SK-N-SH (cell line): ENCODE results near the gene FBXO36. TPM values are rescaled to one million over a fixed set of nuclear protein-coding genes. Genes with fewer than 3 reads are reported as not detected.

Experiments
- CTCF ChIA-PET: fragments of 300-600, 350-600 bp; formaldehyde crosslinking; extraction: SDS; loops from one replicate; lab custom pipeline; 2021; lab: Yijun Ruan, JAX
- POLR2A ChIA-PET: fragments of 350-600 bp; sonication (Branson Sonifier 250); formaldehyde crosslinking; extraction: SDS; loops from one replicate; lab custom pipeline; 2020; ENCODE audit warnings: antibody characterized with exemption, inconsistent platforms; lab: Yijun Ruan, JAX
- DNase-seq: peaks from one replicate; pipeline ENCODE4 v3.0.0; 2012
- H2AFZ ChIP-seq: fragments of 200-600 bp; sonication (generic); 2 replicates; pipeline ENCODE4 v1.8.1; 2016; ENCODE audit warnings: antibody characterized with exemption, mild to moderate bottlenecking, low read depth
- H3F3A ChIP-seq: fragments of 200-600 bp; sonication (generic); replicated peaks from 2 replicates; pipeline ENCODE3; 2016; ENCODE audit warnings: antibody characterized with exemption, mild to moderate bottlenecking; ENCODE audit not compliant: insufficient read depth
- H3K27ac ChIP-seq, 2 experiments: fragments of 200-500 bp in 1 of 2; fragments of 200-600 bp in 1 of 2; sonication (Bioruptor generic) in 1 of 2; sonication (generic), shearing (Covaris generic) in 1 of 2; 2 replicates each; pipeline versions ENCODE4 v1.5.1 to v1.6.1; 2014 to 2016; ENCODE audit warnings: low read depth in 2 of 2, inconsistent platforms in 1 of 2, low read length in 1 of 2, mild to moderate bottlenecking in 1 of 2, mixed read lengths in 1 of 2
- H3K27me3 ChIP-seq: fragments of 200-600 bp; sonication (generic), shearing (Covaris generic); 2 replicates; pipeline ENCODE4 v1.6.1; 2016; ENCODE audit warnings: mixed run types; ENCODE audit not compliant: insufficient read depth
- H3K36me3 ChIP-seq, 2 experiments: fragments of 200-500 bp in 1 of 2; fragments of 200-600 bp in 1 of 2; sonication (Bioruptor generic) in 1 of 2; sonication (generic) in 1 of 2; replicated peaks in 1 of 2; 2 replicates each; pipeline versions ENCODE3 to v1.5.1; 2014 to 2016; ENCODE audit warnings: low read length in 1 of 2, mild to moderate bottlenecking in 1 of 2; ENCODE audit not compliant: insufficient read depth in 2 of 2, control insufficient read depth in 1 of 2
- H3K4me1 ChIP-seq, 2 experiments: fragments of 200-500 bp in 1 of 2; fragments of 200-600 bp in 1 of 2; sonication (Bioruptor generic) in 1 of 2; sonication (generic), shearing (Covaris generic) in 1 of 2; 2 replicates each; pipeline versions ENCODE4 v1.5.1 to v1.6.1; 2014 to 2016; ENCODE audit warnings: low read depth in 1 of 2, low read length in 1 of 2, mixed run types in 1 of 2; ENCODE audit not compliant: insufficient read depth in 2 of 2, control insufficient read depth in 1 of 2
- H3K4me2 ChIP-seq: fragments of 200-600 bp; sonication (generic), shearing (Covaris generic); 2 replicates; pipeline ENCODE4 v1.6.1; 2017; ENCODE audit warnings: mixed run types
- H3K4me3 ChIP-seq, 2 experiments: fragments of 200-500 bp in 1 of 2; fragments of 200-600 bp in 1 of 2; sonication (Bioruptor generic) in 1 of 2; sonication (generic), shearing (Covaris generic) in 1 of 2; 2 replicates each; pipeline versions ENCODE4 v1.5.1 to v1.8.1; 2014 to 2016; ENCODE audit warnings: low read depth in 2 of 2, inconsistent platforms in 1 of 2, low read length in 1 of 2, mild to moderate bottlenecking in 1 of 2, mixed read lengths in 1 of 2, moderate library complexity in 1 of 2
- H3K79me2 ChIP-seq: fragments of 200-600 bp; sonication (generic); 2 replicates; pipeline ENCODE4 v1.8.1; 2017; ENCODE audit warnings: mild to moderate bottlenecking; ENCODE audit not compliant: insufficient read depth
- H3K9ac ChIP-seq: fragments of 200-600 bp; sonication (generic); 2 replicates; pipeline ENCODE4 v1.6.1; 2017; ENCODE audit warnings: mixed run types
- H3K9me2 ChIP-seq: fragments of 200-600 bp; sonication (generic); 2 replicates; pipeline ENCODE4 v1.6.1; 2017; ENCODE audit warnings: mixed run types
- H3K9me3 ChIP-seq: fragments of 200-600 bp; sonication (generic); 2 replicates; pipeline ENCODE4 v1.6.1; 2017; ENCODE audit warnings: mixed run types, mild to moderate bottlenecking, moderate library complexity
- H4K20me1 ChIP-seq: fragments of 200-600 bp; sonication (generic); 2 replicates; pipeline ENCODE4 v1.6.1; 2017; ENCODE audit warnings: mild to moderate bottlenecking, mixed run types; ENCODE audit not compliant: insufficient read depth
- ELF1 ChIP-seq: IDR thresholded peaks from 2 replicates; pipeline ENCODE4 v1.4.0; 2012
- EP300 ChIP-seq, 2 experiments: IDR thresholded peaks; 2 replicates each; pipeline versions ENCODE4 v1.4.0 to v1.6.1; 2012; ENCODE audit warnings: borderline replicate concordance in 1 of 2, low read depth in 1 of 2, low read length in 1 of 2
- FOSL2 ChIP-seq: IDR thresholded peaks from 2 replicates; pipeline ENCODE4 v1.4.0; 2012; ENCODE audit warnings: low read depth, mild to moderate bottlenecking, moderate library complexity, borderline replicate concordance
- FOXJ3 ChIP-seq: sonication (generic); formaldehyde crosslinking; IDR thresholded peaks from 2 replicates; pipeline ENCODE4 v1.5.1; 2020; ENCODE audit warnings: mild to moderate bottlenecking, missing genetic modification reagents
- FOXM1 ChIP-seq: IDR thresholded peaks from 2 replicates; pipeline ENCODE4 v1.4.0; 2012; ENCODE audit warnings: low read depth, mild to moderate bottlenecking
- IRF3 ChIP-seq: fragments of 150-350 bp; IDR thresholded peaks from 2 replicates; pipeline ENCODE4 v1.6.1; 2016; ENCODE audit warnings: mild to moderate bottlenecking, low read depth, low read length
- MAX ChIP-seq: IDR thresholded peaks from 2 replicates; pipeline ENCODE4 v1.4.0; 2012; ENCODE audit warnings: low read depth
- PBX3 ChIP-seq: IDR thresholded peaks from 2 replicates; pipeline ENCODE4; 2012
- POLR2AphosphoS5 ChIP-seq: IDR thresholded peaks from 2 replicates; pipeline ENCODE4 v1.6.1; 2012; ENCODE audit warnings: low read depth, low read length
- RAD21 ChIP-seq: IDR thresholded peaks from 2 replicates; pipeline ENCODE4 v1.6.1; 2012; ENCODE audit warnings: mild to moderate bottlenecking, low read length
- RFX5 ChIP-seq: IDR thresholded peaks from 2 replicates; pipeline ENCODE4 v1.6.1; 2012; ENCODE audit warnings: mild to moderate bottlenecking, improper control_type of control experiment, low read length
- RXRA ChIP-seq: IDR thresholded peaks from 2 replicates; pipeline ENCODE4 v1.4.0; 2012; ENCODE audit warnings: low read depth, mild to moderate bottlenecking, borderline replicate concordance
- SIN3A ChIP-seq: IDR thresholded peaks from 2 replicates; pipeline ENCODE4 v1.6.1; 2012; ENCODE audit warnings: low read depth, mild to moderate bottlenecking, low read length, moderate library complexity, borderline replicate concordance
- SMC3 ChIP-seq: IDR thresholded peaks from 2 replicates; pipeline ENCODE4 v1.6.1; 2012; ENCODE audit warnings: low read depth, low read length, improper control_type of control experiment
- TCF12 ChIP-seq: IDR thresholded peaks from 2 replicates; pipeline ENCODE4 v1.4.0; 2012
- USF2 ChIP-seq: fragments of 150-350 bp; IDR thresholded peaks from 2 replicates; pipeline ENCODE4 v1.6.1; 2017; ENCODE audit warnings: antibody characterized with exemption, low read length, low read depth, borderline replicate concordance
- YY1 ChIP-seq: IDR thresholded peaks from 2 replicates; pipeline ENCODE4 v1.4.0; 2012; ENCODE audit warnings: low read depth, mild to moderate bottlenecking
- WGBS: methylation state at CpG from one replicate; pipeline ENCODE4 v1.1.6; 2017; ENCODE audit warnings: low lambda C conversion rate; 5-methylcytosine and 5-hydroxymethylcytosine counted together
- polyA plus RNA-seq, 3 experiments: library from polyadenylated mRNA; depleted of rRNA; stranded (reverse); fragments of >200 nt; gene quantifications; 2 replicates each; pipeline ENCODE4 v1.2.3, GENCODE V29; 2012

FBXO36 gene
- polyA plus RNA-seq, 1 of the 3 experiments (the other 2 are of a cell fraction) = 3.9 TPM

- Histone ChIP-seq H3F3A (peaks cover 7% of the 10 kb centered on the region), H3K4me1 (peaks cover 6 to 7% of the 10 kb centered on the region in 2 experiments; a peak in 3 of 4 replicates), H3K9ac (no peak overlapping the region), H2AFZ (no peak overlapping the region), H3K79me2 (peaks cover 86% of the 10 kb centered on the region), H3K27ac (no peak overlapping the region), H3K27me3 (no peaks in the 10 kb centered on the region), H4K20me1 (peaks cover 78% of the 10 kb centered on the region), H3K9me2 (no peaks in the 10 kb centered on the region), H3K4me2 (no peak overlapping the region), H3K4me3 (no peak overlapping the region), H3K9me3 (no peaks in the 10 kb centered on the region), H3K36me3 (peaks cover 21 to 29% of the 10 kb centered on the region in 2 experiments)
- TF ChIP-seq EP300 (IDR thresholded peaks at IDR 0.05; ENCODE audit: borderline replicate concordance in 1 of 2, low read depth in 1 of 2, low read length in 1 of 2) (no peak), ELF1 (no peak), PBX3 (no peak), TCF12 (no peak), MAX (no peak), RAD21 (no peak), SIN3A (no peak), FOXJ3 (no peak), IRF3 (no peak), FOXM1 (no peak)
- CTCF ChIA-PET = no interaction called here
- POLR2A ChIA-PET = no interaction called here
- no peak for DNase-seq
- WGBS = 97% methylated on average over 5 of the region's 5 CpGs
These were observed 4.5 kb upstream of the FBXO36 start for GRCh38 chr2:229917793-229918192.

GRCh38 chr2:229920011-229920641 is 2.2 kb upstream of the FBXO36 start:
- Histone ChIP-seq H3K4me1 (peaks cover 6 to 7% of the 10 kb centered on the region in 2 experiments; a peak in 3 of 4 replicates), H3K4me3 (peak overlapping the region; percentile 96 to 98), H3K9me3 (no peaks in the 10 kb centered on the region), H3K36me3 (peaks cover 18 to 24% of the 10 kb centered on the region in 2 experiments), H4K20me1 (peaks cover 54% of the 10 kb centered on the region), H3K9me2 (no peaks in the 10 kb centered on the region), H3K4me2 (peak overlapping the region; percentile 68), H2AFZ (no peak overlapping the region)
- 13% methylated on average over 20 of the region's 20 CpGs for WGBS
- CTCF ChIA-PET = interaction anchor here (0.8 kb wide), 1 partner anchor 119 kb away, joined by 3 read pairs; no protein-coding TSS in a partner anchor
- POLR2A ChIA-PET = no interaction called here
- no peak for TF ChIP-seq FOSL2
- TF ChIP-seq YY1 = no peak
- TF ChIP-seq USF2 = no peak
- no peak for TF ChIP-seq RFX5
- no peak for TF ChIP-seq RXRA
- no peak for TF ChIP-seq SMC3
- TF ChIP-seq POLR2AphosphoS5 = no peak
- TF ChIP-seq FOXJ3 = no peak
- TF ChIP-seq, all 33 proteins: peak for 0
- Histone ChIP-seq H3K27me3 (no peaks in the 10 kb centered on the region), H3K79me2 (peaks cover 79% of the 10 kb centered on the region), H3F3A (peaks cover 21% of the 10 kb centered on the region), H3K27ac (peak overlapping the region; percentile 97 to 99), H3K9ac (peak overlapping the region; percentile 96)
- DNase-seq = no peak
